OCI-LY7 (cell line): Measurements from ENCODE around the gene ZNF697.
"Not testable (repeated sequence)": the region's sequence is repeated elsewhere in the genome, so short reads cannot be mapped to it uniquely, and the experiment has no call there.

ENCODE experiments used
- CTCF ChIP-seq: fragments of 200-600 bp; sonication (generic); conservative IDR thresholded peaks from 2 replicates; pipeline ENCODE4 v1.5.1; 2014; ENCODE audit warnings: mild to moderate bottlenecking, antibody characterized with exemption, low read length, moderate library complexity, mixed read lengths
- EZH2phosphoT487 ChIP-seq: fragments of 200-600 bp; sonication (generic); IDR thresholded peaks from 2 replicates; pipeline ENCODE4 v1.6.1; 2018; ENCODE audit warnings: low read depth, borderline replicate concordance, mild to moderate bottlenecking, mixed run types, antibody characterized with exemption, low read length, moderate library complexity, mixed read lengths

GRCh38 chr1:119608816-119609215 is 39.2 kb downstream of the ZNF697 start:
- TF ChIP-seq CTCF, EZH2phosphoT487: not testable (repeated sequence)
